ENCODE data around the gene DGKH. TPM values are rescaled to one million over a fixed set of nuclear protein-coding genes. Genes with fewer than 3 reads are reported as not detected.

DGKH gene
- total RNA-seq, 1 donor from 2014 or later, result 12.1 TPM

DNA sequence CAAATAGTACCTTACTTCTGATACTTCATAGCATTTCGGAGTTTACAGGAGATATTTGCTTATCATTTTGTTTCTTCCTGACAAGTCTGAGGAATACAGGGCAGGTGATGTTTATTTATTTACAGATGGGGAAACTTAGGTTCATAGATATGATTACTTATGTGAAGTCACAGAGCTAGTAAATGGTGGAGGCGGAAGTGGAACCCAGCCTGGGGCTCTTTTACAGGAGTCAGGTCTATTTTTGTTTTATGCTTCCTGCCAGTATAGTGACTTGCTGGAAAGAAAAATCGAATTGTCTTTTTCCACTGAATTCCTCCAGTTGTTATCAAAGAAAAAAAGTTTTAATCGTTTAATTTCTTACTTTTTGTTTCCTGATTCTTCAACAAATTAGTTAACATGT lies 66.5 kb downstream of the DGKH start:
- no peaks in the 10 kb centered on the region for H3K79me2 ChIP-seq (ENCODE audit: low read depth)
- peaks cover 4% of the 10 kb centered on the region for H4K20me1 ChIP-seq (ENCODE audit: low read depth)
- no peaks in the 10 kb centered on the region for H3K9me3 ChIP-seq (ENCODE audit: low read depth)
- no peaks in the 10 kb centered on the region for H3K36me3 ChIP-seq
- H3K27me3 Mint-ChIP-seq (ENCODE audit: insufficient read depth, low read depth), result peaks cover 2% of the 10 kb centered on the region
- no peaks in the 10 kb centered on the region for H3F3A ChIP-seq (ENCODE audit: low read depth)
- no peak for DNase-seq (ENCODE audit: low spot score)
- TF ChIP-seq EZH2 (IDR thresholded peaks at IDR 0.05) (no peak), EZH2phosphoT487 (IDR thresholded peaks at IDR 0.05) (no peak)
- TF ChIP-seq, protein P1, sequence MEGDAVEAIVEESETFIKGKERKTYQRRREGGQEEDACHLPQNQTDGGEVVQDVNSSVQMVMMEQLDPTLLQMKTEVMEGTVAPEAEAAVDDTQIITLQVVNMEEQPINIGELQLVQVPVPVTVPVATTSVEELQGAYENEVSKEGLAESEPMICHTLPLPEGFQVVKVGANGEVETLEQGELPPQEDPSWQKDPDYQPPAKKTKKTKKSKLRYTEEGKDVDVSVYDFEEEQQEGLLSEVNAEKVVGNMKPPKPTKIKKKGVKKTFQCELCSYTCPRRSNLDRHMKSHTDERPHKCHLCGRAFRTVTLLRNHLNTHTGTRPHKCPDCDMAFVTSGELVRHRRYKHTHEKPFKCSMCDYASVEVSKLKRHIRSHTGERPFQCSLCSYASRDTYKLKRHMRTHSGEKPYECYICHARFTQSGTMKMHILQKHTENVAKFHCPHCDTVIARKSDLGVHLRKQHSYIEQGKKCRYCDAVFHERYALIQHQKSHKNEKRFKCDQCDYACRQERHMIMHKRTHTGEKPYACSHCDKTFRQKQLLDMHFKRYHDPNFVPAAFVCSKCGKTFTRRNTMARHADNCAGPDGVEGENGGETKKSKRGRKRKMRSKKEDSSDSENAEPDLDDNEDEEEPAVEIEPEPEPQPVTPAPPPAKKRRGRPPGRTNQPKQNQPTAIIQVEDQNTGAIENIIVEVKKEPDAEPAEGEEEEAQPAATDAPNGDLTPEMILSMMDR (IDR thresholded peaks at IDR 0.05), result no peak
- no peak overlapping the region for H3K27ac ChIP-seq
- H3K27ac Mint-ChIP-seq, result no peak overlapping the region
- no peak overlapping the region for H3K9ac ChIP-seq
- H3K4me1 Mint-ChIP-seq, result peaks cover 15% of the 10 kb centered on the region
- H3K4me3 ChIP-seq, result no peak overlapping the region
- no peaks in the 10 kb centered on the region for H3K27me3 ChIP-seq
- peaks cover 3% of the 10 kb centered on the region for H3K9me3 Mint-ChIP-seq
- no peaks in the 10 kb centered on the region for H3K36me3 Mint-ChIP-seq
- H3K4me3 Mint-ChIP-seq, result no peak overlapping the region
- H3K4me1 ChIP-seq, result no peaks in the 10 kb centered on the region
- H2AFZ ChIP-seq (replicated peaks), result no peak overlapping the region
- H3K4me2 ChIP-seq, result no peak overlapping the region

DNA sequence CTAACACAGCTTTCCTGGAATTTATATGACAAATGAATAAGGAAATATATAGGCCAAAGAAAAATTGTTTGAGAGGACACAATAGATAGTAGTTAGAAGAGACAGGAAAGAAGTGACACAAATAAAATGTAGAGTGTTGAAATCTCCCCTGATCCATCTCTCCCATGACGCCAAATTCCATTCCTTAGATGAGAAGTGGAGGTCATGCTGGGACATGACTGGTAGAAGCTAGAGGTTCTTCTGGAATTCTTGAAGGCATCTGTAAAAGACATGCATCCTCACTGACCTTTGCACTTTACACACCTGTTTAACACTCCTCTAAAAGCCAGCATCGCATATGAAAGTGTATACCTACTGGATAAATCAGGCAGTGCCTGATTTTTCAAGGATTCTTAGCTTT lies 67.8 kb downstream of the DGKH start:
- Histone ChIP-seq H3K9ac (no peak overlapping the region), H3F3A (ENCODE audit: low read depth) (no peaks in the 10 kb centered on the region), H3K36me3 (no peaks in the 10 kb centered on the region), H3K4me2 (no peak overlapping the region), H2AFZ (replicated peaks) (no peak overlapping the region), H3K4me1 (no peaks in the 10 kb centered on the region), H4K20me1 (ENCODE audit: low read depth) (no peaks in the 10 kb centered on the region), H3K79me2 (ENCODE audit: low read depth) (no peaks in the 10 kb centered on the region), H3K27me3 (no peaks in the 10 kb centered on the region), H3K4me3 (no peak overlapping the region), H3K27ac (no peak overlapping the region), H3K9me3 (ENCODE audit: low read depth) (no peaks in the 10 kb centered on the region)
- DNase-seq (ENCODE audit: low spot score), result no peak
- Mint-ChIP-seq H3K27me3 (ENCODE audit: insufficient read depth, low read depth) (peaks cover 2% of the 10 kb centered on the region), H3K27ac (no peak overlapping the region), H3K36me3 (no peaks in the 10 kb centered on the region), H3K4me3 (no peak overlapping the region), H3K9me3 (peaks cover 3% of the 10 kb centered on the region), H3K4me1 (peaks cover 10% of the 10 kb centered on the region)
- TF ChIP-seq EZH2 (IDR thresholded peaks at IDR 0.05), result no peak
- TF ChIP-seq EZH2phosphoT487 (IDR thresholded peaks at IDR 0.05), result no peak
- TF ChIP-seq, protein P1 (IDR thresholded peaks at IDR 0.05), result no peak

DNA sequence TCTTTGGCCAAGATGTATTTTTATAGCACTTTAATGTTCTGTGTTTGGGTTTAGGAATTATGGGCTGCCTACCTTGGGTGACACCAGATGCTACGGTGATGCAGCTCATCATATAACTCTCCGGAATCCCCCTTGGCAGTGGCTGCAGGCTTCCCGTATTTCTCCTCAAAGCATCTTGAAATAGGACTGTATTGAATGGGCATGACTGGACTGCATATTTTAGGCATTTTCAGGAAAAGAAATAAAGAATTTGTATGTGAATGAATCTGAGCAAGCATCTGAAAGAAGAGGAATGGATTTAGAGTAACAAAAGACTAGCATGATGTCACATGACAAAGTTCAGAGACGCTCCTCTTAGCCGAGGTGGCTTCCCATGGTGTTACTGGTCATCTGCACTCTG lies 70.6 kb downstream of the DGKH start:
- peaks cover 10% of the 10 kb centered on the region for H3K4me1 Mint-ChIP-seq
- TF ChIP-seq EZH2phosphoT487 (IDR thresholded peaks at IDR 0.05) (no peak), EZH2 (IDR thresholded peaks at IDR 0.05) (no peak)
- TF ChIP-seq, protein P1 (IDR thresholded peaks at IDR 0.05), result no peak
- no peaks in the 10 kb centered on the region for H3K27me3 Mint-ChIP-seq (ENCODE audit: insufficient read depth, low read depth)
- Histone ChIP-seq H3F3A (ENCODE audit: low read depth) (no peaks in the 10 kb centered on the region), H3K4me2 (no peak overlapping the region), H3K79me2 (ENCODE audit: low read depth) (no peaks in the 10 kb centered on the region), H4K20me1 (ENCODE audit: low read depth) (no peaks in the 10 kb centered on the region), H3K4me3 (no peak overlapping the region), H3K4me1 (no peaks in the 10 kb centered on the region), H3K9me3 (ENCODE audit: low read depth) (no peaks in the 10 kb centered on the region), H3K27ac (no peak overlapping the region), H2AFZ (replicated peaks) (no peak overlapping the region), H3K27me3 (no peaks in the 10 kb centered on the region), H3K9ac (no peak overlapping the region), H3K36me3 (no peaks in the 10 kb centered on the region)
- H3K27ac Mint-ChIP-seq, result no peak overlapping the region
- DNase-seq (ENCODE audit: low spot score), result no peak
- peaks cover 6% of the 10 kb centered on the region for H3K9me3 Mint-ChIP-seq
- H3K36me3 Mint-ChIP-seq, result no peaks in the 10 kb centered on the region
- no peak overlapping the region for H3K4me3 Mint-ChIP-seq
